RCC 7860 (cell line): Measurements from ENCODE around the gene MYOM1.
A peak's percentile ranks its signal among the peaks of the same experiment; 100 is the strongest.

Source experiments
- DNase-seq: peaks from one replicate; pipeline ENCODE4 v3.0.0-alpha.2; 2015; ENCODE audit warnings: low spot score
- FAIRE-seq: peaks from 2 replicates; lab custom pipeline; 2012; peaks lifted over from hg19 to GRCh38; lab: Jason Lieb, UNC

MYOM1 gene

DNA sequence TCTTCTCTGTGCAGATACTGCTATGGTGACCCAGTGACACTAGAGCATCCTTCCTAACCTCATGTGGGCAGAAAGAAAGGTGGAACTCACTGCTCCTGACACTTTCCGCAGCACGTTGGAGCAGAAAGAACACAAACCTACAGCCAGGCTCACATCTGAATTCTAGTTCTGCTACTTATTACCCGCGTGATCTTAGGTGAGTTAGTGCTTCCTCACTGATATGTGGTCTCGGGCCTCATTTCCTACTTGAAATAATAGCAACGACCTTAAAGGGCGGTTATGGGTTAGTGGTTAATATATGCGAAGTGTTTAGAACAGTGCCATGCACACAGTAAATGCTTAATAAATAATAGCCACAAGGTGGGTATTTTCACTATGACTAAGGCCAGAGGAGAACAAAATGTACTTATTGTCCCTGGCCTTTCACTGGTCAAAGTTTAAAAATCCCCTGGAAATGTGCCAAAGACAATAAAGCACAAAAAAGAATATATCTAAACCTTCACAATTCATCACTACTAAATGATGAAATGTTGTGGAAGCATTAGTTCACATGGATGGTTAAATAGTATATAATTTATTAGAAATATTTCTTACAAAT, 66.6 kb downstream of the MYOM1 start:
- DNase-seq (no peak), FAIRE-seq (no peak)

GRCh38 chr18:3152294-3152693, 67.5 kb downstream of the MYOM1 start:
- DNase-seq (no peak), FAIRE-seq (no peak)

DNA sequence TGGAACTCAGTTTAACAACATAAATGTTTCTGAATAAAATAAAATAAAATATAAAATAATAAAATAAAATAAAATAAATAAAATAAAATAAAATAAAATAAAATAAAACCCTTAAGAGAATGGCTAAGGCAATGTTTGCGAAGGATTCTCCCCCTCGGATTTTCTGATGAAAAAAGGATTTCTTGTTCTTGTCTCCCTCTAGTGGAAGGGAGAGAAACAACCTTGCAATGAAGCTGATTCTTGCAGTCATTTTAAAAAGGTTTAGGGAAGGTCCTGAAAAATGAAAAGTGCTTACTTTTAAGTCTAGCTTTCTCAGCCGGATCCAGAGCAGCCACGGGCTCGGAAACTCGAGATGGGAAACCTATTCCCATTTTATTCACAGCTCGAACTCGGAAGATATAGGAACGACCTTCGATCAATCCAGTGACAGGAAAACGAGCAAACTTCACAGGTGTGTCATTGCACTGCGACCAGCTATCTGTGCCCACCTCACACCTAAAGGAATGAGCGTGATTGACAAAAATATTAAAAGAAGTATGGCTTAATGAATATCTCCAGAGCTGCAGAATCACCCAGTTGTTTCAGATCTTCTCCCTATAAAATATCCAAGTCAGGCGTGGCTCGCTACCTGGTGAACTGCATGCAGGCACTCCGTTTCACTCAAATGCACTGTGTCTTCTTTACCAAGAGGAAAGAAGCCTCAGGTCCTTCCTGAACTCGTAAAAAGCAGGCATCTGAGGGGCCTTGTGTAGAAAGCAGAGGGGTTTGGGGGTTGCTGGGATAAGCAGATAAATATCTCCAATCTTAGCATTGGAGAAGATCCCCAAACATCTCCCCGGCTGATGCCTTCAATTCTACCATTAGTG, 68.1 kb downstream of the MYOM1 start:
- DNase-seq: peak; percentile 23
- peak; percentile 81 for FAIRE-seq

DNA sequence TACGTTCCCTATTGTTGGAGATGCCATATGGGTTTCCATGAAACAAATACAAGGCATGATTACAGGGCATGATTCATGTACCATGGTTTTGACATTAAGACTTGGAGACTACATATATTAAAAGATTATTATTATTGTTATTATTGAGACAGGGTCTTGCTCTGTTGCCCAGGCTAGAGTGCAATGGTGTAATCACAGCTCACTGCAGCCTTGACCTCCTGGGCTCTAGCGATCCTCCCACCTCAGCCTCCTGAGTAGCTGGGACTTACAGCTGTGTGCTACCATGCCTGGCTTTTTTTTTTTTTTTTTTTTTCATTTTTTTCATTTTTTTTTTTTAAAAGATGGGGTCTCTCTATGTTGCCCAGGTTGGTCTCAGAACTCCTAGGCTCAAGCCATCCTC, 69.1 kb downstream of the MYOM1 start:
- FAIRE-seq (no peak), DNase-seq (no peak)

GRCh38 chr18:3150274-3150673, 69.5 kb downstream of the MYOM1 start:
- no peak for FAIRE-seq
- DNase-seq: no peak

DNA sequence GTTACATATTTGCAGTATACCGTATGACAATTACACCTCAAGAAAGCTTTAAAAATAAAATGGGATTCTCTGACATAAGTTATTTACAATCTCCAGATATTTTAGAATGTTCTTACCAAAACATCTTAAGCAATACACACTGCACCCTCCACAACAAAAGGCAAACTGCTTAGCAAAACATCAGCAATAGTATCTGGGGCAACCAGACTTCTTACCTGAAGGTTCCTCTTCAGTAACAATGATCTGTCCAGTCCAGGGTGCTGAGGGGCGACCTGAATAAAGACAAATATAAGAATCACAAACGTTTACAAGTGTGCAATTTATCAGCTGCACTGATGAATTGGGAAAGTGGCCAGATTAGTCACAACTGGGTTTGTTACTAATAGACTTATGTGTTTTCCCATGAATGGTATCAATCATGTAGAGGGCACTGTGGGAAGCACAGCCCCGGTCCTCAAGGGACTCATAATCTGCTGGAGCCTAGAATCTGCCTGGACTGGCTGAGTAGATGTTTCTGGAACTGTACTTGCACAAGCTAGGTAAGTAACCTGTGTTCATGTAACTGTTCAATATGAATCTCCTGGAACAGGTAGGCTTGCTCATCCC, 70.7 kb downstream of the MYOM1 start:
- FAIRE-seq (no peak), DNase-seq (no peak)

- FAIRE-seq: no peak
- DNase-seq: no peak
These were observed 71.7 kb downstream of the MYOM1 start for GRCh38 chr18:3147935-3148554.

- FAIRE-seq: no peak
- no peak for DNase-seq
These were observed 78.7 kb downstream of the MYOM1 start for GRCh38 chr18:3140986-3141639.

GRCh38 chr18:3140342-3140741, 79.4 kb downstream of the MYOM1 start:
- no peak for FAIRE-seq
- no peak for DNase-seq

GRCh38 chr18:3139406-3139805, 80.4 kb downstream of the MYOM1 start:
- DNase-seq (no peak), FAIRE-seq (no peak)

DNA sequence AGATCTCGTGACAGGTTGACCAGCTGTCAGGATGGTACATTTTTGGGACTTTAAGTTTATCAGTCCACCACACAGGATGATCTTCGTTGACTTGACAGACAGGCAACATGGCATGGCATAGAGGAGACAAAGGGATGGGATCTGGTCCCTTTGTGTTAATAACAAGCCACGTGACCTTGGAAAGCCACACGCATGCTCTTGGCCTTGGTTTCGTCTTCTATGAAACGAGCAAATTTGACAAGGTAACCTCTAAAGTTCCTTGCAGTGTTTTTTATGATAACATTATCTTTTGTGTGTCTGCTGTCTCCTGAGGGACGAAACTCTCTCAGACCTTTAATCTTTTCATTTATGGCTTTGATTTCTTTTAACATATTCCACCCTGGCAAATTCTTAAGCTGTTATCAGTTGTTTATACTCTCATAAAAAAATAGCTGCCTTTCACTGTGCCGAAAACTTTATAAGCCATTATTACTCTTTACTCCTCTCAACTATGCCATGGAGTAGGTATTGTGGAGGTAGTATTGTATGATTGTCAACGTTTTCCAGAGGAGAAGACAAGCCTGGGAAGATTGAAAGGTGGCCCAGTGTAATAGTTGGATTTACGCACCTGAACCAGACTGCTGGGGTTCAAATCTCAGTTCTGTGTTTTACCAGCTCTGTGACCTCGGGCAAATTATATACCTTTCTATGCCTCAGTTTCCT, 81.3 kb downstream of the MYOM1 start:
- no peak for FAIRE-seq
- DNase-seq: no peak

DNA sequence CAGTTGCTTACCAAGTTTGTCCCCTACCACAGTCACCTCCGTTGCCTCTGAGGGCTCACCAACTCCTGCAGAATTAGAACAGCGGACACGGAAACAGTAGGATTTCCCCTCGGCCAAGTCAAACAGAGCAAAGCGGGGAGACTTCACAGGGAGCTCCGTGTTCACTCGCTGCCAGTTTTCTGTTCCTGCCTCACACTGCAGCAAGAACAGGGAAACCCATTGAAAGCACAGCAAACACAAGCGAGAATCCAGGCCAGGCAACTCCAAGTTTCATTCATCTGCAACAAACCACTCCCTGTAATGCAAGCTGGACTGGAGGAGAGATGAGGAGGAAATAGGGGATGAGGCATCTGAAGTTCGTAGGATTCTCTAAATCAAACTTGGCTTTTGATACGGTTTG, 84.2 kb downstream of the MYOM1 start:
- FAIRE-seq (no peak), DNase-seq (no peak)

DNA sequence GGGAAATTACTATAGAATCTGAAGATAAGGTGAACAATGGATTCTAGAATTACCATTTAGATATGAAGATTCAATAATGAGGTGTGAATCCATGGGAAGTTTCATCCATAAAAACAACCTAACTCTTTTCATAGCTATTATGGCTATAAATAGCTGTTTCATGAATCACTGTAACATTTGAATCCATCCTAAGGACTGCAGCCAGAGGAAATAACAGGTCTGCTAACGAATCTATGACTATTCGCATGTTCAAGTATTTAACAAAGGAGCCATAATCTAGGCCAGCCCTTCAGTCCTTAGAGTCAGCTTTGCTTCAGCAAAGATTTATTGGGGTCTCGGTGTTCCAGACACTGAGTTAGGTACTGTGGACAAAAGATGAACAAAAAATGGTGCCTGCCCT, 87.1 kb downstream of the MYOM1 start:
- DNase-seq: no peak

GRCh38 chr18:3130344-3130743, 89.4 kb downstream of the MYOM1 start:
- no peak for DNase-seq
- FAIRE-seq: no peak

More for the DNA sequence above, 87.1 kb downstream of the MYOM1 start:
- FAIRE-seq: no peak

DNA sequence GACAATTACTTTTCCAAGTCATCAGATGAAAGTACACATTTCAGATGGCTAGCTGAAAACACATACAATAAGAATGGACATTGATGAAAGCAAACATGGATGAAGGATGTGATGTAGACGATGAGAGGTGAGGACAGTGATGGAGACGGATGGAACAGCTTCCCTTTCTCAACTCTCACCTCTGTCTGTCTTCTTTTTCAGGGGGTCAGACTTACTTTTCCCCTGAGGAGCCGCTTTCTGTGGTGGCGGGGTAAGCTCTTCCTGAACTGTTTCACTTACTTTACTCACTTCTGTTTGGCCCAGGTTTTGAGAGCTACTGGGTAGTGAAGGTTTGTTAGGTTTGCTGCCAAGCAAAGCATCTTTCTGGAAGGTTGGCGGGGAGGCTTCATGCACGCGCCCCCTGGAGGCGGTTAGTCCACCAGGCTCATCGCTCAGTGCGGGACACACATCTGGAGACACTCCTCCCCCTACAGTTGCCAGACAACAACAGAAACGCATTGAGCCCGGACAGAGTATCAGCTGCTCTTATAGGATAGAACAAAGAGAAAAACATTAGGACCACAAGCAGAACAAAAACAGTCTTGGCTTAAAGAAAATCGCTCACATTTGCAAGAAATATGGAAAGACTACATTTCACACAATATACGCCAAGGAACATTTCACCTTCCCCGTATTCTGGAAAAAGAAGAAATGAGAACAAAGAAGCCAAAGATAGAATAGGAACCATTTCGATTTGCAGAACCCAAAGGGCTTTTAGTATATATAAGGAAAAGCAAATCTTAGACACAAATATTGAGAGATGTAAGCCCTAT, 90.5 kb downstream of the MYOM1 start:
- DNase-seq (peak; percentile 31), FAIRE-seq (no peak)

GRCh38 chr18:3126457-3127097, 93.2 kb downstream of the MYOM1 start:
- FAIRE-seq: no peak

DNA sequence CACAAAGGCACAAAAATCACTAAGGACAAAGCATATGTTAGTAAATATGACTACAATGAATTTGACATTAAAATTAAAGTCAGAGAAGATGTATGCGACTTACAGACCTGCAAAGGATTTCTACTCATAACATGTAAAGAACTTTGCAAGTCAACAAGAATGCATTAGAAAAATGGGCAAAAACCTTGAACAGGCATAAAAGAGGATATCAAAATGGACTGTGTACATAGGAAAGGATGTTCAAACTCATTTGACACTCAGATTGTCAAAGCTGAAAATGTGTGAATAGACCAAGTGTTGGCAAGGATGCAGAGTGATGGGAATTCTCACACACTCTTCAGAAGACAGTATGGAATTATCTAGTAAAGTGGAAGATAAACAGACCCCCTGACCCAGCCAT, 94.9 kb downstream of the MYOM1 start:
- FAIRE-seq (no peak), DNase-seq (no peak)

More at GRCh38 chr18:3126457-3127097, 93.2 kb downstream of the MYOM1 start:
- DNase-seq: no peak

DNA sequence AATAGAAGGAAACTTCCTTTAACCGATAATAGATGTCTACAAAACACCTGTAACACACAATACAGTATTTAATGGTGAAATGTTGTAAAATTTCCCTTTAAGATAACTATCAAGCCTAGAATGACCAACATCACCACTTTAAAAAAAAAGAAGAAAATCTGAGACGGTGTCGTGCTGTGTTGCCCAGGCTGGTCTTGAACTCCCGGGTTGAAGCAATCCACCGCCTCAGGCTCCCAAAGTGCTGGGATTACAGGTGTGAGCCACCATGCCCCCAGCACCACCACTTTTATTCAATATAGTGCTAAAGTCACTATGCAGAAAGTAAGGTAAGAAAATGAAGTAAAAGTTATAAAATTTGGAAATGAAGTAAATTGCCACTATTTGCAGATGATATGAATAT, 96.9 kb downstream of the MYOM1 start:
- DNase-seq (no peak), FAIRE-seq (no peak)

DNA sequence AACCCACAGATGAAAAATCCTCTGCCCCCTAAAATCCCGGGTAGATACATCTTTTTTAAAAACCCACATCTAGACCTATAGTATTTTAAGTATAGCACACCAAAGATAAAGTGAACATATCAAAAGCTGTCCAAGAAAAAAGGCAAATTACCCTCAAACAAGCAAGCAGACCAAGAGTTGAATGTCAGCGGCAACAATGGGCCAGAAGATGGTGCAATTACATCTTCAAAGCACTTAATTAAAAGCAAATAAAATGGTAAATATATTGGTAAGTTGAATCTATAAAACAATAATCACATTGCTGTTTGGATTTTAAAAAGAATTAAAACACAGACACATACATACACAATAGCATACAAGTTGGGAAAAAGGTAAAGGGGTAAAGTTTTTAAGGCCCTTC, 98.5 kb downstream of the MYOM1 start:
- no peak for DNase-seq
- FAIRE-seq: no peak
